ENCODE data around the gene TNFAIP8. TPM values are rescaled to one million over a fixed set of nuclear protein-coding genes. Genes with fewer than 3 reads are reported as not detected.

The TNFAIP8 gene
- total and polyA plus RNA-seq, 7 donors = 0.73 to 2.5 (median 1.6) TPM

DNA sequence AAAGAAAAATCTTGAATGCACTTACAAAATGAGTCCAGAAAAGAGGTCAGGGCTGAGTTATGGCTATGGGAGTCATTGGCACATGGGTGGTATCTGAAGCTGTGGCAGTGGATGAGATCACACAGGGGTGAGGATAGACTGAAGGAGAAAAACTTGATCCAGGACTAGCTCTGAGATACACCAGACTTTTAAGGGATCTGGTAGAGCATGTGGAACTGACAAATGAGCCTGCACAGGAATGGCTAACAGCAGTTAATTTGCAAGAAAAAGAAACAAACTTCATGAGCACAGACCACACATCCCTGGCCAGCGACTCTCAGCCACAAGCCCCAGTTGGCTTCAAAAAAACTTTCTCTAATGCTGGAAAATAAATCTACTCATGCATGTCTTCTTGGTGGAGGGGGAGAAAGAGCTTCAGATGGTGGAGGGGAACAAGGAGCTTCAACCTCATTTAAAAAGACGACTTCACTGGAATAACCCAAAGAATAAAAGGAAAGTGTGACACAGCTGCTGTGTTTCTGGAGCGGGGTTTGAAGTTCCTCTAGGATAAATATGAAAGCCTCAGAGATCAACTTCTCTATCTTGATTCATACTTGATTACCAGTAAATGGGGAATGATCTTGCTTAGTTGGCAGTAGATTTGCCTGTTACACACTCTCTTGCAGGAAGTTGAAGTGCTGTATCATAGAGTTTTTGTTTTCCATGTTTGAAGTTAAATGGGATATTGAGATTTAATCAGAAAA is 33.6 kb downstream of the TNFAIP8 start:
- whole genome bisulfite sequencing, 3 donors = 39 to 53% (median 41%) methylated on average over 3 of the region's 3 CpGs
- H3K4me3 ChIP-seq = no peak overlapping the region

DNA sequence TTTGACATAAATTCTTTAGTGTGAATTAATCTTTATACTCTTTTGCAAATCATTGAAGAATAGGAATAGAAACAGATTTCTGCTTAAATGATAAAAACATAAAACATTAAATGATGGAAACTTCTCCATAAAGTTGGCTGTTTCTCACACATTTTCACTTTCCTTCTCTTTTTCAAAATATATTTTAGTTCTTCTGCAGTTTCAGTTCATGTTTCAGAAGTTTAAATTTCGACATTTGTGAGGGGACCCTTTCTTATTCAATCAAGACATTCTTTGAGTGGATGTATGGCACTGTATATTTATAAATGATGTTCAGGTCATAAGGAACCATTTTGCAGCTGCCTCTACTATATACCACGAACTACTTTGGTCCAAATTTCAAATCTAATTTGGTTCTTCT is 34.6 kb downstream of the TNFAIP8 start:
- intact Hi-C loops (cut with DNase I) = no loop called here
- TF ChIP-seq, protein P1, sequence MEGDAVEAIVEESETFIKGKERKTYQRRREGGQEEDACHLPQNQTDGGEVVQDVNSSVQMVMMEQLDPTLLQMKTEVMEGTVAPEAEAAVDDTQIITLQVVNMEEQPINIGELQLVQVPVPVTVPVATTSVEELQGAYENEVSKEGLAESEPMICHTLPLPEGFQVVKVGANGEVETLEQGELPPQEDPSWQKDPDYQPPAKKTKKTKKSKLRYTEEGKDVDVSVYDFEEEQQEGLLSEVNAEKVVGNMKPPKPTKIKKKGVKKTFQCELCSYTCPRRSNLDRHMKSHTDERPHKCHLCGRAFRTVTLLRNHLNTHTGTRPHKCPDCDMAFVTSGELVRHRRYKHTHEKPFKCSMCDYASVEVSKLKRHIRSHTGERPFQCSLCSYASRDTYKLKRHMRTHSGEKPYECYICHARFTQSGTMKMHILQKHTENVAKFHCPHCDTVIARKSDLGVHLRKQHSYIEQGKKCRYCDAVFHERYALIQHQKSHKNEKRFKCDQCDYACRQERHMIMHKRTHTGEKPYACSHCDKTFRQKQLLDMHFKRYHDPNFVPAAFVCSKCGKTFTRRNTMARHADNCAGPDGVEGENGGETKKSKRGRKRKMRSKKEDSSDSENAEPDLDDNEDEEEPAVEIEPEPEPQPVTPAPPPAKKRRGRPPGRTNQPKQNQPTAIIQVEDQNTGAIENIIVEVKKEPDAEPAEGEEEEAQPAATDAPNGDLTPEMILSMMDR (IDR thresholded peaks at IDR 0.05) = no peak
- DNase-seq (no peak), ATAC-seq (no peak)
- no peaks in the 10 kb centered on the region for H3K9me3 ChIP-seq
- H3K4me1 ChIP-seq = no peaks in the 10 kb centered on the region
- no peak overlapping the region for H3K27ac ChIP-seq
- H3K27me3 ChIP-seq (ENCODE audit: insufficient read depth in 3 of 3, low read length in 2 of 3) = no peaks in the 10 kb centered on the region
- no peak overlapping the region for H3K4me3 ChIP-seq
- H3K36me3 ChIP-seq (ENCODE audit: insufficient read depth in 1 of 2, low read depth in 1 of 2) = no peaks in the 10 kb centered on the region
- WGBS, 3 donors = 79 to 87% (median 84%) methylated on average over 2 of the region's 2 CpGs

More for the DNA sequence above, 33.6 kb downstream of the TNFAIP8 start:
- DNase-seq = no peak
- intact Hi-C loops (cut with DNase I) = no loop called here
- H3K27me3 ChIP-seq (ENCODE audit: insufficient read depth in 3 of 3, low read length in 2 of 3) = no peaks in the 10 kb centered on the region
- H3K9me3 ChIP-seq = no peaks in the 10 kb centered on the region
- H3K4me1 ChIP-seq = no peaks in the 10 kb centered on the region
- TF ChIP-seq, protein P1 (IDR thresholded peaks at IDR 0.05) = no peak
- no peaks in the 10 kb centered on the region for H3K36me3 ChIP-seq (ENCODE audit: insufficient read depth in 1 of 2, low read depth in 1 of 2)
- no peak for ATAC-seq
- no peak overlapping the region for H3K27ac ChIP-seq

DNA sequence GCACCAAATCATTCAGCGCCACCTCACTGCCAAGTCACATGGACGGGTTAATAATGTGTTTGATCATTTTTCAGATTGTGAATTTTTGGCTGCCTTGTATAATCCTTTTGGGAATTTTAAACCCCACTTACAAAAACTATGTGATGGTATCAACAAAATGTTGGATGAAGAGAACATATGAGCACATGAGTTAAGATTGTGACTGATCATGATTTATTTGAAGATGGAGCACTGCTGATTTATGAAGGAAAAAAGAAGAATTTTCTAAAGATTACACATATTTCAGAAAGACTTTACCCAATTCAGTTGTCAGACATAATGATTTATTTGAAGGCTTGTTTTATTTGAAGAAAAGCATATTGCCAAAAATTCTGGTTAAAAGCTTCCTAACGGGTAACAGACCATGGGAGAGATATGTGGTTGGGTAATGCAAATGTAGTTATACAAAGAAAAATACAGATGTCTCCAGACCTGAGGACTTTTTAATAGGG is 37.4 kb downstream of the TNFAIP8 start:
- no peak for DNase-seq
- Histone ChIP-seq H3K4me1 (no peaks in the 10 kb centered on the region), H3K27ac (no peak overlapping the region), H3K27me3 (ENCODE audit: insufficient read depth in 3 of 3, low read length in 2 of 3) (no peaks in the 10 kb centered on the region), H3K36me3 (ENCODE audit: insufficient read depth in 1 of 2, low read depth in 1 of 2) (no peaks in the 10 kb centered on the region), H3K4me3 (no peak overlapping the region), H3K9me3 (no peaks in the 10 kb centered on the region)
- intact Hi-C loops (cut with DNase I) = no loop called here
- ATAC-seq = no peak
- WGBS, 3 donors = 62 to 94% (median 85%) methylated on average over 3 of the region's 3 CpGs
- TF ChIP-seq, protein P1 (IDR thresholded peaks at IDR 0.05) = no peak

DNA sequence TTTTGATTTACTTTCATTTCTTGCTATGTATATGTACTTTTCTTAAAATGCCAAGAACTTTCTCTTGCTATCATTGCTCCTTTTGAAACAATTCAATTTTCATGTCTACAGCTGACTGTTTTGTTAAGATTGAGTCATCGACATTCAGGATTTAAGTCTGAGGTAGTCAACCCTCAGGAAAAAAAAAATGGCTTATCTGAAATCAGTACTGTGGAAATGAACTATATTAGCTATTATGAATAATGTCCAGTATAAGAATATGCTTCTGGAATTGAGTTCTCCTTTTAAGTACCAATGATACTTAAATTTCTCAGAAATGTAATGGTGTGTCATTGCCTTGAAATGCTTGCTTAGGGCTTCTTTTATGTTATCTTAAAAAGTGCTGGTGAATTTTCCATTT is 37.9 kb downstream of the TNFAIP8 start:
- TF ChIP-seq, protein P1 (IDR thresholded peaks at IDR 0.05) = no peak
- intact Hi-C loops (cut with DNase I) = no loop called here
- no peak overlapping the region for H3K27ac ChIP-seq

More for the DNA sequence above, 37.9 kb downstream of the TNFAIP8 start:
- Histone ChIP-seq H3K9me3 (no peaks in the 10 kb centered on the region), H3K4me1 (no peaks in the 10 kb centered on the region), H3K36me3 (ENCODE audit: insufficient read depth in 1 of 2, low read depth in 1 of 2) (no peaks in the 10 kb centered on the region), H3K27me3 (ENCODE audit: insufficient read depth in 3 of 3, low read length in 2 of 3) (no peaks in the 10 kb centered on the region), H3K4me3 (no peak overlapping the region)
- no peak for DNase-seq
- WGBS, 3 donors = 94 to 100% (median 96%) methylated on average over 1 of the region's 1 CpG
- no peak for ATAC-seq
